Erythroblast (primary cell): ENCODE measurements around the gene DNAH17.

Source experiments
- GATA1 ChIP-seq: IDR thresholded peaks from 2 replicates; pipeline ENCODE4 v1.6.1; 2011; ENCODE audit warnings: low read depth, mild to moderate bottlenecking, control low read depth, low read length, moderate library complexity
- POLR2A ChIP-seq: IDR thresholded peaks from 2 replicates; pipeline ENCODE4 v1.6.1; 2011; ENCODE audit warnings: mild to moderate bottlenecking, low read length

- TF ChIP-seq POLR2A (no peak), GATA1 (no peak)
These were observed 4.1 kb upstream of the DNAH17 start for GRCh38 chr17:78581304-78581703.
